Stimulated activated naive CD8-positive, alpha-beta T cell treated with anti-CD3 and anti-CD28 coated beads, Interleukin-15, Interleukin-2, amounts not matched to agents 100 U/mL and 50 U/mL, for 24 hours (primary cell): ENCODE measurements around the gene GALNT2.

Source experiments
- ATAC-seq: fragments of 150-1000 bp; cut with Tn5 transposase; one replicate; pipeline ENCODE4 v1.10.0; 2021
- DNase-seq: peaks from one replicate; pipeline ENCODE4 v3.0.0; 2021

Gene GALNT2

GRCh38 chr1:230235876-230236275 is 168.8 kb downstream of the GALNT2 start:
- ATAC-seq (no peak), DNase-seq (no peak)

- no peak for ATAC-seq
These were observed 169.4 kb downstream of the GALNT2 start for GRCh38 chr1:230236301-230237008.

GRCh38 chr1:230237009-230237370 is 170.0 kb downstream of the GALNT2 start:
- no peak for DNase-seq
- ATAC-seq, result no peak

More at GRCh38 chr1:230236301-230237008, 169.4 kb downstream of the GALNT2 start:
- DNase-seq, result no peak

GRCh38 chr1:230237805-230238204 is 170.8 kb downstream of the GALNT2 start:
- ATAC-seq, result no peak
- DNase-seq, result no peak

GRCh38 chr1:230240446-230241086 is 173.5 kb downstream of the GALNT2 start:
- ATAC-seq, result peak; percentile 89
- no peak for DNase-seq

- DNase-seq (no peak), ATAC-seq (no peak)
These were observed 175.3 kb downstream of the GALNT2 start for GRCh38 chr1:230242326-230242725.

- ATAC-seq, result no peak
These were observed 176.1 kb downstream of the GALNT2 start for GRCh38 chr1:230243146-230243545.

GRCh38 chr1:230243583-230244353 is 176.7 kb downstream of the GALNT2 start:
- no peak for DNase-seq
- ATAC-seq, result peak; percentile 44

More at GRCh38 chr1:230243146-230243545, 176.1 kb downstream of the GALNT2 start:
- DNase-seq, result no peak

GRCh38 chr1:230246551-230246950 is 179.5 kb downstream of the GALNT2 start:
- DNase-seq (no peak), ATAC-seq (no peak)

- no peak for ATAC-seq
- DNase-seq, result no peak
These were observed 181.2 kb downstream of the GALNT2 start for GRCh38 chr1:230248016-230248888.

- DNase-seq, result no peak
- ATAC-seq, result no peak
These were observed 181.8 kb downstream of the GALNT2 start for GRCh38 chr1:230248889-230249270.

GRCh38 chr1:230249695-230250480 is 182.8 kb downstream of the GALNT2 start:
- no peak for ATAC-seq
- no peak for DNase-seq

GRCh38 chr1:230250666-230251065 is 183.6 kb downstream of the GALNT2 start:
- DNase-seq (no peak), ATAC-seq (no peak)

GRCh38 chr1:230251644-230252191 is 184.7 kb downstream of the GALNT2 start:
- ATAC-seq (peak; percentile 93), DNase-seq (peak; percentile 22)

- ATAC-seq, result no peak
- no peak for DNase-seq
These were observed 186.1 kb downstream of the GALNT2 start for GRCh38 chr1:230253150-230253549.

- ATAC-seq (no peak), DNase-seq (no peak)
These were observed 187.2 kb downstream of the GALNT2 start for GRCh38 chr1:230254265-230254664.

GRCh38 chr1:230255116-230255515 is 188.1 kb downstream of the GALNT2 start:
- DNase-seq (no peak), ATAC-seq (no peak)

- no peak for ATAC-seq
- DNase-seq, result no peak
These were observed 189.0 kb downstream of the GALNT2 start for GRCh38 chr1:230255991-230256390.

- ATAC-seq (no peak), DNase-seq (no peak)
These were observed 189.9 kb downstream of the GALNT2 start for GRCh38 chr1:230256896-230257295.

- DNase-seq (no peak), ATAC-seq (no peak)
These were observed 192.6 kb downstream of the GALNT2 start for GRCh38 chr1:230259621-230260020.

GRCh38 chr1:230260831-230261230 is 193.8 kb downstream of the GALNT2 start:
- no peak for ATAC-seq
- DNase-seq, result no peak
